B cell (primary cell): ENCODE data around the gene FIGNL2.

Experiments
- CTCF ChIP-seq: fragments of 200-600 bp; IDR thresholded peaks from one replicate; pipeline ENCODE4 v1.8.0; 2022; ENCODE audit warnings: antibody characterized with exemption, mild to moderate bottlenecking
- EZH2 ChIP-seq: IDR thresholded peaks from 2 replicates; pipeline ENCODE4 v1.6.1; 2012; ENCODE audit warnings: borderline replicate concordance, low read depth, mild to moderate bottlenecking, moderate library complexity, low read length; ENCODE audit not compliant: insufficient read depth, poor library complexity, severe bottlenecking

- TF ChIP-seq CTCF (no peak), EZH2 (no peak)
These were observed 62.6 kb downstream of the FIGNL2 start for GRCh38 chr12:51785906-51786305.
